K562 (cell line): Measurements from ENCODE around the gene KCNJ8. TPM values are rescaled to one million over a fixed set of nuclear protein-coding genes. Genes with fewer than 3 reads are reported as not detected.

ENCODE experiments used
- ATAC-seq: fragments of 200-7000 bp; cut with Tn5 transposase; 3 replicates; pipeline ENCODE4 v1.9.1; 2020; ENCODE audit warnings: moderate library complexity
- BruUV-seq: library from RNA; stranded (reverse); fragments of 400-500 nt; replicated peaks from 2 replicates; lab custom pipeline; 2021; lab: Mats Ljungman, UMichigan
- CTCF ChIA-PET: fragments of 300-600 bp; formaldehyde crosslinking; extraction: SDS; loops from one replicate; lab custom pipeline; 2021; ENCODE audit warnings: low intra/inter-chr PET ratio; lab: Yijun Ruan, JAX
- POLR2A ChIA-PET: fragments of 300-600, 350-650 bp; sonication (Branson Sonifier 250); formaldehyde crosslinking; extraction: SDS; loops from one replicate; lab custom pipeline; 2021; ENCODE audit warnings: antibody characterized with exemption, inconsistent platforms; lab: Yijun Ruan, JAX
- DNase-seq, 4 experiments: peaks; one replicate each; pipeline versions ENCODE4 v3.0.0 to v3.0.0-alpha.2; 2011 to 2018; ENCODE audit warnings: low spot score in 3 of 4, mixed read lengths in 3 of 4; ENCODE audit errors: extremely low read depth in 1 of 4
- FAIRE-seq: peaks from 2 replicates; lab custom pipeline; 2011; peaks lifted over from hg19 to GRCh38; lab: Jason Lieb, UNC
- H2AFZ ChIP-seq: 2 replicates; pipeline ENCODE4 v1.6.0; 2011; ENCODE audit warnings: low read depth, low read length, control low read depth, inconsistent platforms
- H3K27ac ChIP-seq: fragments of 200-600 bp; 3 replicates; pipeline ENCODE4 v1.8.0; 2011; ENCODE audit warnings: low read depth, mild to moderate bottlenecking, control low read depth, inconsistent platforms, low read length, moderate library complexity, mixed read lengths; ENCODE audit errors: extremely low read depth
- H3K27me3 ChIP-seq, 2 experiments: fragments of 300-600 bp in 1 of 2; 2 replicates in 1 of 2; 3 replicates in 1 of 2; pipeline versions ENCODE4 v1.6.0 to v1.8.0; 2011; ENCODE audit warnings: inconsistent platforms in 2 of 2, low read length in 2 of 2, mild to moderate bottlenecking in 1 of 2, mixed read lengths in 1 of 2, moderate library complexity in 1 of 2; ENCODE audit not compliant: control insufficient read depth in 2 of 2, insufficient read depth in 2 of 2
- H3K36me3 ChIP-seq: fragments of 300-600 bp; 3 replicates; pipeline ENCODE4 v1.8.0; 2011; ENCODE audit warnings: mild to moderate bottlenecking, low read length, inconsistent platforms; ENCODE audit not compliant: control insufficient read depth, insufficient read depth
- H3K4me1 ChIP-seq, 2 experiments: fragments of 200-600 bp in 1 of 2; replicated peaks in 1 of 2; 2 replicates in 1 of 2; 3 replicates in 1 of 2; pipeline versions ENCODE4 v1.5.1 to v1.8.0; 2011; ENCODE audit warnings: inconsistent platforms in 2 of 2, low read length in 2 of 2, mild to moderate bottlenecking in 1 of 2, mixed read lengths in 1 of 2, moderate library complexity in 1 of 2; ENCODE audit not compliant: control insufficient read depth in 2 of 2, insufficient read depth in 2 of 2
- H3K4me2 ChIP-seq: 2 replicates; pipeline ENCODE4 v1.6.1; 2011; ENCODE audit warnings: low read length, control low read depth, inconsistent platforms, mixed read lengths; ENCODE audit not compliant: insufficient read depth
- H3K4me3 ChIP-seq: fragments of 200-600 bp; sonication (generic), shearing (Covaris generic); 2 replicates; pipeline ENCODE4 v1.5.1; 2016; ENCODE audit warnings: control low read depth, inconsistent platforms
- H3K79me2 ChIP-seq: fragments of 200-600 bp; 3 replicates; pipeline ENCODE4 v1.8.0; 2011; ENCODE audit warnings: low read length, inconsistent platforms; ENCODE audit not compliant: control insufficient read depth, insufficient read depth
- H3K9ac ChIP-seq, 2 experiments: 2 replicates each; pipeline versions ENCODE4 v1.6.0 to v1.6.1; 2011; ENCODE audit warnings: low read depth in 2 of 2, low read length in 2 of 2, control low read depth in 1 of 2, inconsistent platforms in 1 of 2, mild to moderate bottlenecking in 1 of 2, mixed read lengths in 1 of 2; ENCODE audit not compliant: insufficient read depth in 1 of 2
- H3K9me1 ChIP-seq: one replicate; pipeline ENCODE4 v1.6.0; 2011; ENCODE audit warnings: inconsistent platforms, mild to moderate bottlenecking, low read length, moderate library complexity; ENCODE audit not compliant: control insufficient read depth, insufficient read depth
- H3K9me3 ChIP-seq: replicated peaks from 2 replicates; pipeline ENCODE4 v1.5.1; 2011; ENCODE audit warnings: low read depth, low read length, inconsistent platforms; ENCODE audit not compliant: control insufficient read depth, insufficient read depth
- H4K20me1 ChIP-seq: replicated peaks from 2 replicates; pipeline ENCODE4 v1.6.1; 2011; ENCODE audit warnings: low read length, inconsistent platforms, mixed read lengths; ENCODE audit not compliant: control insufficient read depth, insufficient read depth
- CEBPB ChIP-seq: fragments of 450-650 bp; IDR thresholded peaks from 2 replicates; pipeline ENCODE4 v1.6.1; 2016; ENCODE audit warnings: missing genetic modification characterization, missing compliant biosample characterization
- CREB3L1 ChIP-seq: fragments of 450-650 bp; IDR thresholded peaks from 2 replicates; pipeline ENCODE4 v1.6.1; 2014; ENCODE audit warnings: low read depth, mild to moderate bottlenecking, moderate library complexity, borderline replicate concordance
- ELF1 ChIP-seq: fragments of 200-800 bp; sonication (Bioruptor generic); IDR thresholded peaks from 2 replicates; pipeline ENCODE4 v1.6.1; 2016; ENCODE audit warnings: missing genetic modification characterization, missing compliant biosample characterization
- KLF10 ChIP-seq: fragments of 250-450 bp; sonication (Bioruptor Pico); IDR thresholded peaks from 2 replicates; pipeline ENCODE4 v1.6.1; 2021; ENCODE audit warnings: matching md5 sums
- MCM5 ChIP-seq: fragments of 450-650 bp; IDR thresholded peaks from 2 replicates; pipeline ENCODE4 v1.6.1; 2016; ENCODE audit warnings: low read depth
- NEUROD1 ChIP-seq: fragments of 150-350 bp; IDR thresholded peaks from 2 replicates; pipeline ENCODE4 v1.6.1; 2014; ENCODE audit warnings: borderline replicate concordance, low read length, low read depth; ENCODE audit not compliant: partially characterized antibody
- PYGO2 ChIP-seq: fragments of 450-650 bp; IDR thresholded peaks from 2 replicates; pipeline ENCODE4 v1.6.1; 2016; ENCODE audit warnings: mild to moderate bottlenecking, missing genetic modification characterization, moderate library complexity, missing compliant biosample characterization
- RBM34 ChIP-seq: fragments of 200-400 bp; formaldehyde crosslinking; IDR thresholded peaks from 2 replicates; pipeline ENCODE4 v1.6.1; 2018; ENCODE audit warnings: low read length, borderline replicate concordance; ENCODE audit not compliant: insufficient read depth
- SMAD3 ChIP-seq: fragments of 450-650 bp; formaldehyde crosslinking; conservative IDR thresholded peaks from 2 replicates; pipeline ENCODE4 v1.4.0; 2020; ENCODE audit warnings: mild to moderate bottlenecking
- TAL1 ChIP-seq: fragments of 450-650 bp; IDR thresholded peaks from 2 replicates; pipeline ENCODE4 v1.6.1; 2016; ENCODE audit warnings: mild to moderate bottlenecking
- TEAD1 ChIP-seq, 2 experiments: fragments of 450-650 bp in 1 of 2; sonication (generic) in 1 of 2; formaldehyde crosslinking; IDR thresholded peaks; 2 replicates each; pipeline versions ENCODE4 v1.4.0 to v1.8.0; 2020 to 2022; ENCODE audit warnings: mild to moderate bottlenecking in 2 of 2, missing genetic modification reagents in 1 of 2
- THRB ChIP-seq: fragments of 450-650 bp; formaldehyde crosslinking; conservative IDR thresholded peaks from 2 replicates; pipeline ENCODE4 v1.4.0; 2022; ENCODE audit warnings: mild to moderate bottlenecking, missing genetic modification characterization
- YY1 ChIP-seq, 3 experiments: IDR thresholded peaks; 2 replicates each; pipeline ENCODE4 v1.6.1; 2011; ENCODE audit warnings: low read length in 2 of 3, mild to moderate bottlenecking in 2 of 3, moderate library complexity in 2 of 3, borderline replicate concordance in 1 of 3, control low read depth in 1 of 3, low read depth in 1 of 3; ENCODE audit not compliant: insufficient read depth in 3 of 3, insufficient replicate concordance in 2 of 3, control insufficient read depth in 1 of 3, insufficient read length in 1 of 3; ENCODE audit errors: extremely low read depth in 1 of 3
- ZBED1 ChIP-seq: IDR thresholded peaks from 2 replicates; pipeline ENCODE4 v1.6.1; 2014
- ZBTB17 ChIP-seq: fragments of 450-650 bp; formaldehyde crosslinking; IDR thresholded peaks from 2 replicates; pipeline ENCODE4 v1.4.0; 2020; ENCODE audit warnings: mild to moderate bottlenecking
- ZFP1 ChIP-seq: fragments of 450-650 bp; formaldehyde crosslinking; IDR thresholded peaks from 2 replicates; pipeline ENCODE4 v1.4.0; 2020; ENCODE audit warnings: mild to moderate bottlenecking, mixed read lengths
- ZKSCAN3 ChIP-seq: fragments of 250-450 bp; sonication (Bioruptor Pico); IDR thresholded peaks from 2 replicates; pipeline ENCODE4 v1.4.0; 2020
- ZNF589 ChIP-seq: fragments of 200-800 bp; sonication (Bioruptor generic); IDR thresholded peaks from 2 replicates; pipeline ENCODE4 v1.6.1; 2016; ENCODE audit warnings: low read depth, missing genetic modification characterization, missing compliant biosample characterization
- ZNF699 ChIP-seq: fragments of 250-450 bp; sonication (Bioruptor Pico); IDR thresholded peaks from 2 replicates; pipeline ENCODE4 v1.8.0; 2021; ENCODE audit warnings: mild to moderate bottlenecking, moderate library complexity; ENCODE audit not compliant: insufficient replicate concordance
- in situ Hi-C: fragments of 300-500 bp; cut with MboI; formaldehyde crosslinking; loops from 4 replicates; pipeline ENCODE4 v1.15.0; 2018; ENCODE audit warnings: inconsistent platforms, mixed read lengths
- intact Hi-C: fragments of 100-400 bp; cut with micrococcal nuclease; formaldehyde crosslinking; loops from 2 replicates; pipeline ENCODE4 v1.14.2; 2022
- polyA plus RNA-seq, 8 experiments: library from polyadenylated mRNA; depleted of rRNA in 4 of 8; stranded (reverse) in 5 of 8; unstranded in 3 of 8; fragments of >200 nt; fragmentation: Nextera tagmentation in 2 of 8; fragmentation: Illumina TruSeq in 1 of 8; extraction: Ambion mirVana in 2 of 8; extraction: Trizol in 1 of 8; gene quantifications; 2 replicates each; pipeline versions ENCODE4 v1.2.1 to v1.2.3, GENCODE V29; 2011 to 2014; ENCODE audit warnings: inconsistent platforms in 1 of 8, missing spikeins in 1 of 8
- total RNA-seq, 7 experiments: library from RNA; depleted of rRNA in 6 of 7; stranded (reverse); fragments of >200 nt in 6 of 7; fragmentation: Illumina TruSeq in 2 of 7; extraction: Trizol in 2 of 7; gene quantifications; 2 replicates each; pipeline versions ENCODE4 v1.2.1 to v1.2.3, GENCODE V29; 2011 to 2021; ENCODE audit warnings: low replicate concordance in 1 of 7
- TF ChIP-seq, protein P1 (sequence below): fragments of 450-650 bp; formaldehyde crosslinking; IDR thresholded peaks from 2 replicates; pipeline ENCODE4 v1.4.0; 2022; ENCODE audit warnings: missing genetic modification characterization

Gene KCNJ8
- total and polyA plus RNA-seq, 9 of the 15 experiments (the other 6 are each of a cell fraction or from before 2014, with no cell fraction given) = 0.28 to 3.6 (median 1.1) TPM

- TF ChIP-seq CREB3L1 (no peak), THRB (no peak), ZNF589 (CRISPR knock-in tag) (no peak), ZKSCAN3 (CRISPR knock-in tag) (no peak)
These were observed 34.6 kb upstream of the KCNJ8 start (continued) for GRCh38 chr12:21809100-21809499.

- Histone ChIP-seq H4K20me1 (no peaks in the 10 kb centered on the region), H3K27ac (no peak overlapping the region), H3K79me2 (no peaks in the 10 kb centered on the region), H2AFZ (no peak overlapping the region), H3K36me3 (no peaks in the 10 kb centered on the region), H3K4me3 (no peak overlapping the region), H3K9ac (no peak overlapping the region), H3K9me1 (no peaks in the 10 kb centered on the region), H3K4me2 (no peak overlapping the region), H3K27me3 (no peaks in the 10 kb centered on the region), H3K4me1 (no peaks in the 10 kb centered on the region), H3K9me3 (no peaks in the 10 kb centered on the region)
- DNase-seq = no peak
- BruUV-seq = no TSS peak
- FAIRE-seq = no peak
- in situ Hi-C loops (no loop called here), intact Hi-C loops (no loop called here)
- CTCF ChIA-PET = no interaction called here
- POLR2A ChIA-PET = no interaction called here
- no peak for ATAC-seq
- TF ChIP-seq ZBTB17 = no peak
- no peak for TF ChIP-seq RBM34
- TF ChIP-seq SMAD3 (CRISPR knock-in tag) = no peak
- TF ChIP-seq TEAD1 (CRISPR knock-in tag; IDR thresholded peaks at IDR 0.05) = no peak
- TF ChIP-seq ELF1 (tag) = no peak
- no peak for TF ChIP-seq TAL1
- TF ChIP-seq ZFP1 (CRISPR knock-in tag) = no peak
- TF ChIP-seq ZNF699 (CRISPR knock-in tag) = no peak
- TF ChIP-seq YY1 (IDR thresholded peaks at IDR 0.05; ENCODE audit: borderline replicate concordance in 1 of 3, control insufficient read depth in 1 of 3, extremely low read depth in 1 of 3, insufficient read depth in 3 of 3, insufficient read length in 1 of 3, insufficient replicate concordance in 2 of 3, low read depth in 1 of 3, low read length in 2 of 3) = no peak
- no peak for TF ChIP-seq PYGO2 (tag)
- no peak for TF ChIP-seq MCM5
- TF ChIP-seq, protein P1, sequence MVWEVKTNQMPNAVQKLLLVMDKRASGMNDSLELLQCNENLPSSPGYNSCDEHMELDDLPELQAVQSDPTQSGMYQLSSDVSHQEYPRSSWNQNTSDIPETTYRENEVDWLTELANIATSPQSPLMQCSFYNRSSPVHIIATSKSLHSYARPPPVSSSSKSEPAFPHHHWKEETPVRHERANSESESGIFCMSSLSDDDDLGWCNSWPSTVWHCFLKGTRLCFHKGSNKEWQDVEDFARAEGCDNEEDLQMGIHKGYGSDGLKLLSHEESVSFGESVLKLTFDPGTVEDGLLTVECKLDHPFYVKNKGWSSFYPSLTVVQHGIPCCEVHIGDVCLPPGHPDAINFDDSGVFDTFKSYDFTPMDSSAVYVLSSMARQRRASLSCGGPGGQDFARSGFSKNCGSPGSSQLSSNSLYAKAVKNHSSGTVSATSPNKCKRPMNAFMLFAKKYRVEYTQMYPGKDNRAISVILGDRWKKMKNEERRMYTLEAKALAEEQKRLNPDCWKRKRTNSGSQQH (CRISPR knock-in tag) = no peak
- no peak for TF ChIP-seq ZBED1
- no peak for TF ChIP-seq KLF10 (CRISPR knock-in tag)
- no peak for TF ChIP-seq CEBPB (tag)
- TF ChIP-seq NEUROD1 = no peak
These were observed 31.7 kb upstream of the KCNJ8 start for GRCh38 chr12:21806255-21806654.
